Neutrophil (primary cell): Measurements from ENCODE around the gene TTLL3.

Experiments used
- H3K27ac ChIP-seq: fragments of 200-600 bp; sonication (generic); 2 replicates; pipeline ENCODE4 v1.5.1; 2016; ENCODE audit warnings: mild to moderate bottlenecking, moderate library complexity
- H3K27me3 ChIP-seq: fragments of 200-600 bp; sonication (generic); 2 replicates; pipeline ENCODE4 v1.6.0; 2016; ENCODE audit warnings: mild to moderate bottlenecking
- H3K36me3 ChIP-seq: fragments of 200-600 bp; sonication (generic); 2 replicates; pipeline ENCODE4 v1.5.1; 2017
- H3K4me1 ChIP-seq, 2 experiments: fragments of 200-600 bp in 1 of 2; sonication (generic) in 1 of 2; 1 replicate in 1 of 2; 2 replicates in 1 of 2; pipeline versions ENCODE4 v1.5.1 to v1.6.1; 2013 to 2016; ENCODE audit warnings: low read depth in 1 of 2, low read length in 1 of 2, mild to moderate bottlenecking in 1 of 2, moderate library complexity in 1 of 2; ENCODE audit not compliant: control insufficient read depth in 1 of 2, insufficient read depth in 1 of 2
- H3K4me3 ChIP-seq, 2 experiments: fragments of 200-600 bp in 1 of 2; sonication (generic) in 1 of 2; 1 replicate in 1 of 2; 2 replicates in 1 of 2; pipeline ENCODE4 v1.5.1; 2013 to 2016; ENCODE audit warnings: low read depth in 1 of 2, low read length in 1 of 2, mild to moderate bottlenecking in 1 of 2, moderate library complexity in 1 of 2
- H3K9me3 ChIP-seq: fragments of 200-600 bp; sonication (generic); 2 replicates; pipeline ENCODE4 v1.5.1; 2016
- CTCF ChIP-seq: fragments of 200-600 bp; sonication (generic); IDR thresholded peaks from 2 replicates; pipeline ENCODE4 v1.5.1; 2016; ENCODE audit warnings: antibody characterized with exemption

Gene TTLL3

GRCh38 chr3:9776896-9777693 lies 33.0 kb upstream of the TTLL3 start:
- H3K4me3 ChIP-seq, result no peak overlapping the region
- H3K4me1 ChIP-seq, result peaks cover 36 to 37% of the 10 kb centered on the region in 2 experiments
- no peak for TF ChIP-seq CTCF
- H3K36me3 ChIP-seq, result peaks cover 6% of the 10 kb centered on the region
- no peak overlapping the region for H3K27ac ChIP-seq
- H3K27me3 ChIP-seq, result no peaks in the 10 kb centered on the region
- no peaks in the 10 kb centered on the region for H3K9me3 ChIP-seq

GRCh38 chr3:9777694-9778021 lies 32.4 kb upstream of the TTLL3 start:
- no peak overlapping the region for H3K27ac ChIP-seq
- TF ChIP-seq CTCF, result no peak
- H3K4me1 ChIP-seq, result peaks cover 42% of the 10 kb centered on the region in 2 experiments
- no peaks in the 10 kb centered on the region for H3K27me3 ChIP-seq
- H3K9me3 ChIP-seq, result no peaks in the 10 kb centered on the region
- peaks cover 6% of the 10 kb centered on the region for H3K36me3 ChIP-seq
- no peak overlapping the region for H3K4me3 ChIP-seq

GRCh38 chr3:9778143-9779074 lies 31.7 kb upstream of the TTLL3 start:
- Histone ChIP-seq H3K4me3 (no peak overlapping the region), H3K9me3 (no peaks in the 10 kb centered on the region), H3K27ac (peak overlapping the region; percentile 94), H3K36me3 (peaks cover 14% of the 10 kb centered on the region), H3K4me1 (peaks cover 45% of the 10 kb centered on the region in 2 experiments), H3K27me3 (no peaks in the 10 kb centered on the region)
- no peak for TF ChIP-seq CTCF

GRCh38 chr3:9779075-9779593 lies 30.9 kb upstream of the TTLL3 start:
- H3K36me3 ChIP-seq, result peaks cover 21% of the 10 kb centered on the region
- H3K27me3 ChIP-seq, result no peaks in the 10 kb centered on the region
- peaks cover 45% of the 10 kb centered on the region in 2 experiments for H3K4me1 ChIP-seq
- TF ChIP-seq CTCF, result no peak
- peak overlapping the region; percentile 94 for H3K27ac ChIP-seq
- no peak overlapping the region for H3K4me3 ChIP-seq
- H3K9me3 ChIP-seq, result no peaks in the 10 kb centered on the region

GRCh38 chr3:9779721-9780457 lies 30.2 kb upstream of the TTLL3 start:
- Histone ChIP-seq H3K4me3 (peak overlapping the region; percentile 43 to 54), H3K36me3 (peaks cover 28% of the 10 kb centered on the region), H3K27me3 (no peaks in the 10 kb centered on the region), H3K9me3 (no peaks in the 10 kb centered on the region), H3K27ac (peak overlapping the region; percentile 94), H3K4me1 (peaks cover 45% of the 10 kb centered on the region in 2 experiments)
- TF ChIP-seq CTCF, result no peak
